Esophagus muscularis mucosa (tissue), 4 donors: ENCODE results near the gene PIWIL4. TPM values are rescaled to one million over a fixed set of nuclear protein-coding genes. Genes with fewer than 3 reads are reported as not detected.

Experiments
- DNase-seq: peaks from one replicate; pipeline ENCODE4 v3.0.0-alpha.2; 2017; ENCODE audit errors: extremely low spot score
- H3K27ac ChIP-seq, 4 donors: fragments of 200-600 bp; sonication (generic); replicated peaks in 1 of 4; 1 replicate in 3 of 4; 2 replicates in 1 of 4; pipeline ENCODE4 v1.5.1; 2016 to 2019; ENCODE audit warnings: mild to moderate bottlenecking in 1 of 4
- H3K27me3 ChIP-seq, 4 donors: fragments of 200-600 bp; sonication (generic); one replicate each; pipeline versions ENCODE4 v1.5.1 to v1.6.0; 2016 to 2019
- H3K36me3 ChIP-seq, 4 donors: fragments of 200-600 bp; sonication (generic); one replicate each; pipeline ENCODE4 v1.5.1; 2016 to 2019
- H3K4me1 ChIP-seq, 4 donors: fragments of 200-600 bp; sonication (generic); one replicate each; pipeline ENCODE4 v1.5.1; 2016 to 2019
- H3K4me3 ChIP-seq, 4 donors: fragments of 200-600 bp; sonication (generic); 1 replicate in 2 of 4; 2 replicates in 2 of 4; pipeline ENCODE4 v1.5.1; 2016 to 2019; ENCODE audit warnings: mild to moderate bottlenecking in 4 of 4, moderate library complexity in 1 of 4
- H3K9me3 ChIP-seq, 4 donors: fragments of 200-600 bp; sonication (generic); 1 replicate in 3 of 4; 2 replicates in 1 of 4; pipeline ENCODE4 v1.5.1; 2016 to 2019
- CTCF ChIP-seq, 3 experiments: fragments of 200-600 bp in 2 of 3; fragments of 450-650 bp in 1 of 3; sonication (generic) in 2 of 3; IDR thresholded peaks; one replicate each; pipeline ENCODE4 v1.5.1; 2017 to 2019; ENCODE audit warnings: antibody characterized with exemption in 3 of 3, mild to moderate bottlenecking in 2 of 3, moderate library complexity in 1 of 3
- EP300 ChIP-seq: sonication (generic); formaldehyde crosslinking; IDR thresholded peaks from one replicate; pipeline ENCODE4 v1.6.1; 2017; ENCODE audit warnings: antibody characterized with exemption
- POLR2A ChIP-seq: fragments of 450-650 bp; IDR thresholded peaks from one replicate; pipeline ENCODE4 v1.6.1; 2017; ENCODE audit warnings: antibody characterized with exemption, moderate library complexity, mild to moderate bottlenecking, low read depth
- POLR2AphosphoS5 ChIP-seq, 2 donors: sonication (generic); formaldehyde crosslinking; IDR thresholded peaks; one replicate each; pipeline ENCODE4 v1.6.1; 2017; ENCODE audit warnings: antibody characterized with exemption in 2 of 2
- WGBS: methylation state at CpG from one replicate; pipeline ENCODE4 v1.1.5; 2018; 5-methylcytosine and 5-hydroxymethylcytosine counted together
- intact Hi-C: fragments of 100-400 bp; cut with DNase I; formaldehyde crosslinking; loops from one replicate; pipeline ENCODE4 v1.15.1; 2023
- total RNA-seq, 4 donors: library from RNA; depleted of rRNA; stranded (reverse); fragments of >200 nt; gene quantifications; one replicate each; pipeline versions ENCODE4 v1.1.0 to v1.2.1, GENCODE V29; 2016

Gene PIWIL4
- total RNA-seq, 4 donors from 2014 or later: 3.2 to 4.5 (median 4.1) TPM

GRCh38 chr11:94590352-94591041, 23.3 kb downstream of the PIWIL4 start:
- intact Hi-C loops: no loop called here
- TF ChIP-seq EP300 (no peak), POLR2AphosphoS5 (IDR thresholded peaks at IDR 0.05) (no peak), POLR2A (no peak)
- H3K36me3 ChIP-seq: peaks cover 0 to 46% (median 14%) of the 10 kb centered on the region in 4 donors
- H3K27me3 ChIP-seq: no peaks in the 10 kb centered on the region
- WGBS: 74% methylated on average over 6 of the region's 6 CpGs
- H3K4me3 ChIP-seq: no peak overlapping the region
- H3K4me1 ChIP-seq: no peaks in the 10 kb centered on the region
- H3K9me3 ChIP-seq: no peaks in the 10 kb centered on the region
- H3K27ac ChIP-seq: no peak overlapping the region
- DNase-seq: no peak

GRCh38 chr11:94593030-94593429, 25.9 kb downstream of the PIWIL4 start:
- Histone ChIP-seq H3K4me3 (no peak overlapping the region), H3K27ac (no peak overlapping the region), H3K9me3 (no peaks in the 10 kb centered on the region), H3K27me3 (no peaks in the 10 kb centered on the region), H3K36me3 (peaks cover 0 to 54% (median 15%) of the 10 kb centered on the region in 4 donors), H3K4me1 (no peaks in the 10 kb centered on the region)
- intact Hi-C loops: no loop called here
- WGBS: 70% methylated on average over 2 of the region's 2 CpGs
- no peak for DNase-seq
- no peak for TF ChIP-seq POLR2AphosphoS5 (IDR thresholded peaks at IDR 0.05)

GRCh38 chr11:94595076-94595475, 27.9 kb downstream of the PIWIL4 start:
- no peak for DNase-seq
- no peak for TF ChIP-seq CTCF (IDR thresholded peaks at IDR 0.05)
- no peak for TF ChIP-seq POLR2AphosphoS5 (IDR thresholded peaks at IDR 0.05)
- TF ChIP-seq POLR2A: no peak
- TF ChIP-seq EP300: no peak

GRCh38 chr11:94597896-94598295, 30.7 kb downstream of the PIWIL4 start:
- Histone ChIP-seq H3K4me3 (no peak overlapping the region), H3K36me3 (peaks cover 0 to 35% (median 10%) of the 10 kb centered on the region in 4 donors), H3K27ac (no peak overlapping the region), H3K27me3 (no peaks in the 10 kb centered on the region), H3K9me3 (no peaks in the 10 kb centered on the region), H3K4me1 (no peaks in the 10 kb centered on the region)
- intact Hi-C loops: no loop called here
- TF ChIP-seq CTCF (IDR thresholded peaks at IDR 0.05) (no peak), EP300 (no peak), POLR2AphosphoS5 (IDR thresholded peaks at IDR 0.05) (no peak), POLR2A (no peak)
- no peak for DNase-seq
- 67% methylated on average over 2 of the region's 2 CpGs for WGBS

More at GRCh38 chr11:94595076-94595475, 27.9 kb downstream of the PIWIL4 start:
- no peaks in the 10 kb centered on the region for H3K27me3 ChIP-seq
- intact Hi-C loops: no loop called here
- 93% methylated on average over 6 of the region's 6 CpGs for WGBS
- no peaks in the 10 kb centered on the region for H3K4me1 ChIP-seq
- H3K9me3 ChIP-seq: no peaks in the 10 kb centered on the region
- no peak overlapping the region for H3K27ac ChIP-seq
- H3K4me3 ChIP-seq: no peak overlapping the region
- H3K36me3 ChIP-seq: peaks cover 0 to 47% (median 10%) of the 10 kb centered on the region in 4 donors

GRCh38 chr11:94599510-94599909, 32.3 kb downstream of the PIWIL4 start:
- WGBS: 90% methylated on average over 3 of the region's 3 CpGs
- H3K4me3 ChIP-seq: no peak overlapping the region
- intact Hi-C loops: no loop called here
- H3K27ac ChIP-seq: no peak overlapping the region
- H3K4me1 ChIP-seq: no peaks in the 10 kb centered on the region
- TF ChIP-seq POLR2A: no peak
- H3K36me3 ChIP-seq: peaks cover 0 to 24% (median 6%) of the 10 kb centered on the region in 4 donors
- H3K27me3 ChIP-seq: no peaks in the 10 kb centered on the region
- DNase-seq: no peak
- no peaks in the 10 kb centered on the region for H3K9me3 ChIP-seq

GRCh38 chr11:94602430-94603372, 35.5 kb downstream of the PIWIL4 start:
- intact Hi-C loops: loop anchor here (2.0 kb wide), 1 partner anchor 82 kb away; no protein-coding TSS in a partner anchor
- peaks cover 0 to 14% (median 4%) of the 10 kb centered on the region in 4 donors for H3K36me3 ChIP-seq
- DNase-seq: no peak
- no peak overlapping the region for H3K27ac ChIP-seq
- no peaks in the 10 kb centered on the region for H3K9me3 ChIP-seq
- TF ChIP-seq POLR2AphosphoS5 (IDR thresholded peaks at IDR 0.05) (no peak), POLR2A (no peak), EP300 (no peak), CTCF (IDR thresholded peaks at IDR 0.05) (no peak)
- H3K4me1 ChIP-seq: no peaks in the 10 kb centered on the region
- H3K27me3 ChIP-seq: no peaks in the 10 kb centered on the region
- 73% methylated on average over 8 of the region's 8 CpGs for WGBS
- H3K4me3 ChIP-seq: no peak overlapping the region
